HFF-Myc (cell line): Measurements from ENCODE around the gene CRYBG1.

Experiments used
- DNase-seq: peaks from one replicate; pipeline ENCODE4 v3.0.0-alpha.2; 2011; ENCODE audit warnings: low read depth; ENCODE audit errors: extremely low read depth
- H3K4me3 ChIP-seq: replicated peaks from 2 replicates; pipeline ENCODE4 v1.5.1; 2011; ENCODE audit warnings: low read depth, mild to moderate bottlenecking, control low read depth, low read length
- CTCF ChIP-seq: IDR thresholded peaks from 2 replicates; pipeline ENCODE4 v1.5.1; 2012; ENCODE audit warnings: mild to moderate bottlenecking, low read depth, low read length, control low read depth; ENCODE audit errors: missing control alignments

The CRYBG1 gene

DNA sequence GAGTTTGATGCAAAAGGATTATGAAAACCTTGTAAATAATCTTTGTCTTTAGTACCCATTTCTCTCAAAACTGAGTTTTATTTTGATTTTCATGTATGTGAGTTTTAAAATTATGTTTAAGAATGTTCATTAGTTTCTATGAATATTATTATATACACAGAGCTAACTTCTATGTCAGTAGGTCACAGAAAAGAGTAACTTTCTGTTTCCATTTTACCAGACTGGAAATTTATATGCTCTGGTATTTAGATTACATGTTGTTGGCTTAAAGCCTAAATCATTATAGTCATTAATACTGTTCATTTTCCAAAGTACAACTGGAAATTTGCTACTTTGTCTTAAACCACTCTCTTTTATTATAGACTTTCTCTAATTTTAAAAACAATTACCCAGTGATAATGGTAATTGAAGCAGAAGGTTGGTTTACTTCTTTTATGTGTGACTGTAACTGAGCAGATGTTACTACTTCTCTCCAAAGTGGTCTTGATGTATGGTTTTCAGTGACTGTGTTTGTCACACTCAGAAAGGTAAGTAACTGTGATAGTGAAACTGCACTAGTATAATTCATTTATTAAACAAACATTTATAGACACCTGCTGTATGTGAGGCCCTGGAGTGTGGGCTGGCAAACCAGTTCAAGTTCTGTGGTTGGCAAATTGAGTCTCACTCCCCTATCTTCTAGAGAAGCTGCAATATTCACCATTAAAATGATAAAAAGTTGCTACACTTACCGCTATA lies 13.2 kb downstream of the CRYBG1 start:
- DNase-seq = no peak
- no peak overlapping the region for H3K4me3 ChIP-seq
- no peak for TF ChIP-seq CTCF

DNA sequence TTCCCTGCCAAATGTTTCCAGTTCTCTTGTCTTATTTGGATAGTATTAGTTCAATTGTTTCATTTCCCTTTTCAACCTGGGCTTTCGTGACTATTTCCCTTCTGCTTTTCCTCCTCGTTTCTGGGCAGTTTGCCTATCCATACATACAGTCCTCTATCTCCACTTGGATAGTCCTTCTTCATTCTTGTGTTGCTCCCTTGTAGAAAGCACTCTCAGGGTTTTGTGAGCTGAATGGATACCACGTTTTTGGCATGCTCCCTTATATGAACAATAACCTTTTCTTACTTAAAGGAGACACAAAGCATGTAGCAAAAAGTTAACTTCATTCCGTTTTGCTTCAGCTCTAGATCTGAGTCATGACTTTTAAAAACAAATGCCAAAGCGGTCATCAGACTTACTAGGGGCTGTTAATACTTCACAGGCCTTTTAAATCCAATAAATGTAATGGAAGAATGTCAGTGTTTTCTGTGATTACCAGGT lies 16.6 kb downstream of the CRYBG1 start:
- no peak overlapping the region for H3K4me3 ChIP-seq
- TF ChIP-seq CTCF = no peak
- DNase-seq = no peak

DNA sequence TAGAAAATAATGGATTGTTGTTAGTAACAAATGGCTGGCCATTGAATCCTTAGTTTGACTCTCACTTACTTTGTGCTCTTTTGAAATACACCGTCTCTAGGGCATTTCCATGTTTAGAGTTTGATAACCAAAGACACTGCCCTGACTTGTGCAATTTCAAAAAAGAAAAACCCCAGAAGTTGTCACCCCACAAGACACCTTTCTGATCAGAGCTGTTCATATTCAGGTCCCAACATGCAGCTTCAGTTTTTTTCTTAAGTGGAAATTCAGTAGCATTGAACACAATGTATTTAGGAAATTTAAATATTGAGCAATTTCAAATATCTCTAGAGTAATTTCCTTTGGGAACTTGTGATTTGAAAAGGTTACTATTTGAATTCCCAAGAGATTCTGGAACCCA lies 19.4 kb downstream of the CRYBG1 start:
- TF ChIP-seq CTCF = no peak
- DNase-seq = no peak
- H3K4me3 ChIP-seq = no peak overlapping the region

DNA sequence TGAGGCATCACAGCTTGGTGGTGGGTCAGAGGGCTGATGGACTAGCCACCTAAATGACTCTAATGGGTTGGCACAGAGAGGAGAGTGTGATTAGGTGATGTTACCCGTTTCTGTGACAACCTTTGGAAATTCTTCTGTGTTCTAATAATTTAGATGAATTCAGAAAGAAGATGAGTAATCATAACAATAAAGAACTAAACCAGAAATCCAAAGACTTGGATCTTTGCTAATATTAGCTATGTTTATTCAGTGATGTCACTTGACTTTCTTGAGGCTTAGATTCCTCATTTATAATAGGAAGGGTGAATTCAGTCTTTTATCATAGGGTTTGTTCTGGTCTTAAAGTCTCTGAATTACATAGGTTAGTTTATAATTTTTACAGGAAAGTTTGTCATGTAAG lies 19.9 kb downstream of the CRYBG1 start:
- DNase-seq = no peak
- H3K4me3 ChIP-seq = no peak overlapping the region
- no peak for TF ChIP-seq CTCF

GRCh38 chr6:106381223-106381622 lies 20.7 kb downstream of the CRYBG1 start:
- no peak for TF ChIP-seq CTCF
- DNase-seq = no peak
- H3K4me3 ChIP-seq = no peak overlapping the region

- DNase-seq = no peak
- no peak for TF ChIP-seq CTCF
- no peak overlapping the region for H3K4me3 ChIP-seq
Measured at GRCh38 chr6:106381881-106382280, 21.4 kb downstream of the CRYBG1 start.

DNA sequence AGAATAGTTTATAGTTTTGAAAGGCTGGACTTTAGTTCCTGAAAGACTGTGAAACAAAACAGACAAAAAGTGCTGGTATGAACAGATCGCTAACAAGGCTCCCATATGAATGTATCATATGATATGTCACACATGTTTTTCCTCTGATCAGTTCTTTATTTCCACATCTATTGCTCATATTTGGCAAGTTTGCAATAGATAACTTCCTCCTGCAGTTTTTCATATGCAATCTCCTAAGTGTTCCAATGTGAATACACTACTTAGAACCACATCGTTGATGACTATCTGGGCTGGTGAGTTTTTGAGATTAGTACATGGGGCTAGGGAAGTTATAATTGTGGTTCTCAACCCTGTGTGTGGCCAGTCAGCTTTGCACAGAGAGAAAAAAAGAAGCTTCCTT lies 23.1 kb downstream of the CRYBG1 start:
- H3K4me3 ChIP-seq = no peak overlapping the region
- TF ChIP-seq CTCF = no peak
- DNase-seq = no peak
